SK-N-SH treated with all-trans-retinoic acid at 6 μM for 48 hours (cell line): ENCODE results near the gene GRIK5.

Experiments
- ATAC-seq: fragments of 200-7000 bp; cut with Tn5 transposase; 3 replicates; pipeline ENCODE4 v1.9.1; 2020; ENCODE audit warnings: mild to moderate bottlenecking, moderate library complexity
- BACH2 ChIP-seq: fragments of 250-450 bp; sonication (Bioruptor Pico); IDR thresholded peaks from 2 replicates; pipeline ENCODE4 v1.9.0; 2021; ENCODE audit warnings: mild to moderate bottlenecking, borderline replicate concordance
- CREB5 ChIP-seq: fragments of 250-450 bp; sonication (Bioruptor Pico); IDR thresholded peaks from 2 replicates; pipeline ENCODE4 v1.5.1; 2020; ENCODE audit warnings: low read depth, mild to moderate bottlenecking, moderate library complexity
- GLIS3 ChIP-seq: fragments of 250-450 bp; sonication (Bioruptor Pico); IDR thresholded peaks from 2 replicates; pipeline ENCODE4 v1.5.0; 2020; ENCODE audit warnings: mild to moderate bottlenecking, moderate library complexity
- TCF4 ChIP-seq: fragments of 250-450 bp; sonication (Bioruptor Pico); IDR thresholded peaks from 2 replicates; pipeline ENCODE4 v1.8.0; 2021; ENCODE audit warnings: mild to moderate bottlenecking, moderate library complexity, borderline replicate concordance
- TSHZ2 ChIP-seq: fragments of 250-450 bp; sonication (Bioruptor Pico); IDR thresholded peaks from 2 replicates; pipeline ENCODE4 v1.5.0; 2020; ENCODE audit warnings: mild to moderate bottlenecking, moderate library complexity
- ZC3H10 ChIP-seq: fragments of 250-450 bp; sonication (Bioruptor Pico); IDR thresholded peaks from 2 replicates; pipeline ENCODE4 v1.5.1; 2021; ENCODE audit warnings: mild to moderate bottlenecking, moderate library complexity
- ZFP3 ChIP-seq: fragments of 250-450 bp; sonication (Bioruptor Pico); IDR thresholded peaks from 2 replicates; pipeline ENCODE4 v1.5.0; 2020; ENCODE audit warnings: mild to moderate bottlenecking, moderate library complexity
- ZFP30 ChIP-seq: fragments of 450-650 bp; formaldehyde crosslinking; IDR thresholded peaks from 2 replicates; pipeline ENCODE4 v1.5.0; 2022; ENCODE audit warnings: mild to moderate bottlenecking, moderate library complexity
- ZNF8 ChIP-seq: fragments of 450-650 bp; formaldehyde crosslinking; IDR thresholded peaks from 2 replicates; pipeline ENCODE4 v1.5.0; 2020; ENCODE audit warnings: mild to moderate bottlenecking, moderate library complexity
- TF ChIP-seq, protein P1 (sequence below): fragments of 250-450 bp; sonication (Bioruptor Pico); IDR thresholded peaks from 2 replicates; pipeline ENCODE4 v1.5.1; 2021; ENCODE audit warnings: mild to moderate bottlenecking, moderate library complexity
- TF ChIP-seq, protein P2 (sequence below): fragments of 250-450 bp; sonication (Bioruptor Pico); IDR thresholded peaks from 2 replicates; pipeline ENCODE4 v1.8.0; 2020; ENCODE audit warnings: mild to moderate bottlenecking, moderate library complexity, borderline replicate concordance

GRIK5 gene

DNA sequence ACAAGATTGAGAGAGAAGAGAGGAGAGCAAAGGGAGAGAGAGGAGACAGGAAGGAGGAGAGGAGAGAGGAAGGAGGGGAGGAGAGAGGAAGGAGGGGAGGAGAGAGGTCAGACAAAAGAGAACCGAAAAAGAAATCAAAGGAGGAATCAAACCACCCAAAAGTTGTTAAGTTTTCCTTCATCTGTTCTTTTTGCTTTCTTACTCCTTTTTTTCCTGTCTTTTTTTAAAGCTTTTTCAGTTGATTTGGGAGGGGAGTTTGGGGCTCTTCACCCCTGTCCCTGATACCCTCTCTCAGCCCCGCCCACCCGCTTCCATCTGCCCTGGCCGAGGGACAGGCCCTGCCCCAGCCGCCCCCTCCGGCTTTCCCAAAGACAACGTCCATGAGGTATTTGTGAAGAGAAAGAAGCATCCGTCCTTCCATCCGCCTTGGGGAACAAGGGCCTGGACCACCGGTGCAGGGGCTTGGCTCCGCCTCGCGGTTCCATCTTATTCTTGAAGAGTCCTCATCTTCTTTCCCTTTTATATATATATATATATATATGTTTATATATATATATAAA, 19.3 kb upstream of the GRIK5 start:
- TF ChIP-seq ZNF8 (no peak), BACH2 (CRISPR knock-in tag) (no peak), TSHZ2 (CRISPR knock-in tag) (no peak), ZFP30 (CRISPR knock-in tag) (no peak)
- no peak for ATAC-seq

DNA sequence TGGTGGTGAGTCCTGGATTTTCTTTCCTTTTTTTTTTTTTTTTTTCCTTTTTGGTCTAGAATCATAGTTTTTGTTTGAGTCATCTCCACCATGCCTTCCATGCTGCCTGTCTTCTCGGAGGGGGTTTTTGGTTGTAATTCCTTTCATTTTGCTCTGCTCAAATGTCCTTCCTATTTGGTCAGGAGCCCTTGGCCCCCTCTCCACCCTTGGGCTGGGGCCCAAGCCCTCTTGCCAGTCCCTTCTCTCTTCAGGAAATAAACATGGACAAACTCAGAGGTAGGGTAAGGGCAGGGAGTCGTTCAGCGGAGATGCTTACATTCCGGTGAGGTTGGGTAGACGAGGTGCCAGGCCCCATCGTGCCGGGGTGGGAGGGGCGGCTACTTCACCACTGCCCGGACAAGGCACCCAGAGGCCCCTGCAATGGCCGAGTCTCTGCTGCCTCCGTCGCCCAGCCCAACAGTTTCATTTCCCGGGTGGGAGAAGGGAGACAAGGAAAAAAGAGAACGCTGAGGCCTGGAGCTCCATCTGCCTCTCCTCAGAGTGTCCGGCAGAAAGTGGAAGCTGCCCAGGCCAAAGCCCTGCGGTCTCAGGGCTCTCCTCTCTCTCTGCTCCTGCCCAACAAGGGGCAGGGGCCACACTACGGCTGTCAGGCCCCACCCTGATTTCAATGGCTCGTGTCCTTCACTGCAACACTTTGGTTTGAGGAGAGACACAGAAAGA, 18.6 kb upstream of the GRIK5 start:
- TF ChIP-seq, protein P1, sequence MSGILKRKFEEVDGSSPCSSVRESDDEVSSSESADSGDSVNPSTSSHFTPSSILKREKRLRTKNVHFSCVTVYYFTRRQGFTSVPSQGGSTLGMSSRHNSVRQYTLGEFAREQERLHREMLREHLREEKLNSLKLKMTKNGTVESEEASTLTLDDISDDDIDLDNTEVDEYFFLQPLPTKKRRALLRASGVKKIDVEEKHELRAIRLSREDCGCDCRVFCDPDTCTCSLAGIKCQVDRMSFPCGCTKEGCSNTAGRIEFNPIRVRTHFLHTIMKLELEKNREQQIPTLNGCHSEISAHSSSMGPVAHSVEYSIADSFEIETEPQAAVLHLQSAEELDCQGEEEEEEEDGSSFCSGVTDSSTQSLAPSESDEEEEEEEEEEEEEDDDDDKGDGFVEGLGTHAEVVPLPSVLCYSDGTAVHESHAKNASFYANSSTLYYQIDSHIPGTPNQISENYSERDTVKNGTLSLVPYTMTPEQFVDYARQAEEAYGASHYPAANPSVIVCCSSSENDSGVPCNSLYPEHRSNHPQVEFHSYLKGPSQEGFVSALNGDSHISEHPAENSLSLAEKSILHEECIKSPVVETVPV (CRISPR knock-in tag): no peak
- TF ChIP-seq GLIS3 (CRISPR knock-in tag) (no peak), CREB5 (CRISPR knock-in tag) (no peak)
- peak; percentile 58 for ATAC-seq

- TF ChIP-seq, protein P2, sequence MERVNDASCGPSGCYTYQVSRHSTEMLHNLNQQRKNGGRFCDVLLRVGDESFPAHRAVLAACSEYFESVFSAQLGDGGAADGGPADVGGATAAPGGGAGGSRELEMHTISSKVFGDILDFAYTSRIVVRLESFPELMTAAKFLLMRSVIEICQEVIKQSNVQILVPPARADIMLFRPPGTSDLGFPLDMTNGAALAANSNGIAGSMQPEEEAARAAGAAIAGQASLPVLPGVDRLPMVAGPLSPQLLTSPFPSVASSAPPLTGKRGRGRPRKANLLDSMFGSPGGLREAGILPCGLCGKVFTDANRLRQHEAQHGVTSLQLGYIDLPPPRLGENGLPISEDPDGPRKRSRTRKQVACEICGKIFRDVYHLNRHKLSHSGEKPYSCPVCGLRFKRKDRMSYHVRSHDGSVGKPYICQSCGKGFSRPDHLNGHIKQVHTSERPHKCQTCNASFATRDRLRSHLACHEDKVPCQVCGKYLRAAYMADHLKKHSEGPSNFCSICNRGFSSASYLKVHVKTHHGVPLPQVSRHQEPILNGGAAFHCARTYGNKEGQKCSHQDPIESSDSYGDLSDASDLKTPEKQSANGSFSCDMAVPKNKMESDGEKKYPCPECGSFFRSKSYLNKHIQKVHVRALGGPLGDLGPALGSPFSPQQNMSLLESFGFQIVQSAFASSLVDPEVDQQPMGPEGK: no peak
- no peak for TF ChIP-seq TCF4 (CRISPR knock-in tag)
- no peak for ATAC-seq
Observed at GRCh38 chr19:42086770-42087550, 17.0 kb upstream of the GRIK5 start.

DNA sequence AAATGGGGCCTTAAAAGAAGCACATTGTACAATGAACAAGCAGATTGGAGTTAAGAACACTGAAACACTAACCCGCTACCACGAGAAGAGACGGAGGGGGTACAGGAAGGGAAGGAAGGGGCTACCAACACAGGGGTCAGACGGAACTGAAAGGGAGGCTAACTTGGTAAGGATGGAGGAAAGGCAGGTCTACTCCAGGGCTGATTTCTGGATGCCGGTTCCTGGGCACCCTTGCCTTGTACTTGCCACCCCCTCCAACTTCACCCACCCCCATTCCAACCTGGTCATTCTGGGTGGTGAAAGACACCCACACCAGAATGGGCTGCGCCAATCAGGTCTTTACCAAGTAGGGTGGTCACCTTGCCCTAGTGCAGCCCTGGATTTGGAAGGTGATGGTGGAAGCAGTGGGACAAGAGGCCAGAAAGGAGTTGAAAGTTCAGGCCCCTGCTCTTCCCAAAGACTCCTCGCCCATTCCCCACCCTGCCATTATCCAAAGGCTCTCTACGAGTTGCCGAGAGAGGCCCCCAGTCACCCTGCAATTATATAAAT, 16.3 kb upstream of the GRIK5 start:
- no peak for TF ChIP-seq ZFP3 (CRISPR knock-in tag)
- no peak for ATAC-seq

- TF ChIP-seq CREB5 (CRISPR knock-in tag): no peak
- ATAC-seq: no peak
Observed at GRCh38 chr19:42083537-42083936, 13.5 kb upstream of the GRIK5 start.

- TF ChIP-seq TSHZ2 (CRISPR knock-in tag) (no peak), ZC3H10 (no peak)
- TF ChIP-seq, protein P1 (CRISPR knock-in tag): no peak
- peak; percentile 88 for ATAC-seq
Observed at GRCh38 chr19:42081584-42082203, 11.7 kb upstream of the GRIK5 start.
